Endometrial microvascular endothelial cells (primary cell): Measurements from ENCODE around the gene ARHGEF7. TPM values are rescaled to one million over a fixed set of nuclear protein-coding genes. Genes with fewer than 3 reads are reported as not detected.
"Not testable (repeated sequence)": the region's sequence is repeated elsewhere in the genome, so short reads cannot be mapped to it uniquely, and the experiment has no call there.

Source experiments
- in situ Hi-C: cut with HindIII; loops from 2 replicates; pipeline ENCODE4 v1.10.0; 2017; ENCODE audit warnings: low sequenced_read_pairs, low pct_unique_long_range_greater_than_20kb; ENCODE audit errors: inconsistent ontology term
- total RNA-seq: library from RNA; depleted of rRNA; stranded (reverse); fragments of >200 nt; gene quantifications from one replicate; pipeline ENCODE4 v1.2.3, GENCODE V29; 2015; ENCODE audit errors: inconsistent ontology term

Gene ARHGEF7
- total RNA-seq, 1 donor from 2014 or later = 65.7 TPM

- in situ Hi-C loops = no loop called here
Observed at GRCh38 chr13:111184458-111185401, 69.6 kb downstream of the ARHGEF7 start.

- in situ Hi-C loops = no loop called here
Observed at GRCh38 chr13:111186305-111186935, 71.3 kb downstream of the ARHGEF7 start.

- in situ Hi-C loops = no loop called here
Observed at GRCh38 chr13:111187960-111188541, 72.9 kb downstream of the ARHGEF7 start.

- in situ Hi-C loops = not testable (repeated sequence)
Observed at GRCh38 chr13:111189064-111189505, 74.0 kb downstream of the ARHGEF7 start.

- in situ Hi-C loops = not testable (repeated sequence)
Observed at GRCh38 chr13:111189516-111189915, 74.4 kb downstream of the ARHGEF7 start.

DNA sequence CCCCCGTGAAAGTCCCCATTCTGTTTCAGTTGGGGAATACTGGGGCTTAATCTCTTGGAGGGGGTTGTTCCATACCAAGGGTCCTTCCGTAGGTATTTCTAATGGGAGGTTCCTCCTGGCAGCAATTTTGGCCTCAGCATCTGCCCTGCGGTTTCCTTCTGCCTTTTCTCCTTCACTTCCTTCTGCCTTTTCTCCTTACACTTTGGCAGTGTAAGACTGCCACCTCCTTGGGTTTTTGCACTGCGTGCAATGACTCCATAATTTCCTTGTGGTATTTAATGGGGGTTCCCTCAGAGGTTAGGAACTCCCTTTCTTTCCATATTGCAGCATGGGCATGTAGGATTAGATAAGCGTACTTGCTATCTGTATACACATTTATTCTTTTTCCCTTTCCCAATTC, 78.1 kb downstream of the ARHGEF7 start:
- in situ Hi-C loops = not testable (repeated sequence)

DNA sequence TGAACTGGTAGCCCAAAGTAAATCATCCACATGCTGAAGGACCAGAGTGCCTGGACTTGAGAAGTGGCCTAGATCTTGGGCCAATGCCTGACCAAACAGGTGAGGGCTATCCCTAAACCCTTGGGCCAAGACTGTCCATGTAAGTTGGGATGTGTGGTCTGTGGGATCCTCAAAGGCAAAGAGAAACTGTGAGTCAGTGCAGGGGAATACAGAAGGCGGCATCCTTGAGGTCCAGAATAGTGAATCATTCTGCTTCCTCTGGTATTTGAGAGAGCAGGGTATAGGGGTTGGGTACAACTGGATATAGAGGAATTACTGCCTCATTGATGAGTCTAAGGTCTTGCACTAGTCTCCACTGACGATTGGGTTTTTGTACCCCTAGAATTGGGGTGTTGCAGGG, 79.5 kb downstream of the ARHGEF7 start:
- in situ Hi-C loops = not testable (repeated sequence)

GRCh38 chr13:111198732-111199378, 83.7 kb downstream of the ARHGEF7 start:
- in situ Hi-C loops = not testable (repeated sequence)

DNA sequence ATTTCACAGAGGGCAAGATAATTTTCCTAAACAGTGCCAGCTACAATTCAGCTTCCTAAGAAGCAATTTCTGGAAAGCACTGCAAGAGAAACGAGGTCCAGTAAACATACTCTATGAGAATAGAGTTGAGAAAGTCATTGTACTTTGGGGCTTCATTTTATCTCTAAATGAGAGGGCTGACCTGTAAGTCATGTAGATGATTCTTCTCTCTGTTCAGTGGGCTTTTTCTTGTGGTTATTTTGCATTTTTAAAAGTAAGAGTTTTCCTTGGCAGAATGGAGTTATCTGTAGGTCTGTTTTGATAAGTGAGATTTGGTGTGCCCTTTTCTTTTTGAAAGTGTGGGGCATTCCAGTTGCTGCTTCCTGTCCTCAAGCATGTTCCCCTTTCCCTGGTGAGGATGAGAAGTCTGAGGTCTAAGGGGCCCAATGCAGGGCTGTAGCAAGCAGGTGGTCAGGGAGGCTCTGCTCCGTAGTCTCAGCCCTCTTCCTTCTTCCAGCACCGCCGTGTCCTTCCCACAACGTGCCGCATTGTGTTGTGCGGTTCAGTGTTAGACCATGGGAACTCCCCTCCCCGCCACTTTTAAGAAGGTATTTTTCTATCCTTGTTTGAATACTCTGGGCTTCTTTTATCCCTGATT, 86.3 kb downstream of the ARHGEF7 start:
- in situ Hi-C loops = loop anchor here (10.0 kb wide), 1 partner anchor 47 kb away; no protein-coding TSS in a partner anchor

DNA sequence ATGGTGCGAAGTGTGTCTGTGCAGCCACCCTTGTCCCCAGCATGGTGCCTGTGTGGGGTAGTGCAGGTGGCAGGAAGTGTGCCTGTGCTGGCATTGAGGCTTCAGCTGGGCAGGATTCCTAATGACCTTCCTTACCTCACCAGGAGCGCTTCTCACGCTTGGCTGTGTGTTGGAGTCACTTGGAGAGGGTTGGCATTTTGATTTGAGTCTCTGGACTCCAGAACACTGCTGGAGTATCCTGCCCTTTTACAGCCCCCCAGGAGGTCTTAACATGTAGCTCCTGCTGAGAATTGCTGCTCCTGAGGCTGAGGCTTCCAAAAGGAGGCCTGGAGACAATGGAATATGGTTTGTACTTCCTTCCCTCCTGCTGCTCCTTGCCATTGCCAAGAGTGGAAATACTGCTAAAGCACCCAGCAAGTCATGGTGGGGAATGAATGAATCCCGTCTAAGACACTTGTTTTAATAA, 87.1 kb downstream of the ARHGEF7 start:
- in situ Hi-C loops = loop anchor here (10.0 kb wide), 1 partner anchor 47 kb away; no protein-coding TSS in a partner anchor

- in situ Hi-C loops = loop anchor here (10.0 kb wide), 1 partner anchor 48 kb away; no protein-coding TSS in a partner anchor
Observed at GRCh38 chr13:111202745-111203144, 87.6 kb downstream of the ARHGEF7 start.

DNA sequence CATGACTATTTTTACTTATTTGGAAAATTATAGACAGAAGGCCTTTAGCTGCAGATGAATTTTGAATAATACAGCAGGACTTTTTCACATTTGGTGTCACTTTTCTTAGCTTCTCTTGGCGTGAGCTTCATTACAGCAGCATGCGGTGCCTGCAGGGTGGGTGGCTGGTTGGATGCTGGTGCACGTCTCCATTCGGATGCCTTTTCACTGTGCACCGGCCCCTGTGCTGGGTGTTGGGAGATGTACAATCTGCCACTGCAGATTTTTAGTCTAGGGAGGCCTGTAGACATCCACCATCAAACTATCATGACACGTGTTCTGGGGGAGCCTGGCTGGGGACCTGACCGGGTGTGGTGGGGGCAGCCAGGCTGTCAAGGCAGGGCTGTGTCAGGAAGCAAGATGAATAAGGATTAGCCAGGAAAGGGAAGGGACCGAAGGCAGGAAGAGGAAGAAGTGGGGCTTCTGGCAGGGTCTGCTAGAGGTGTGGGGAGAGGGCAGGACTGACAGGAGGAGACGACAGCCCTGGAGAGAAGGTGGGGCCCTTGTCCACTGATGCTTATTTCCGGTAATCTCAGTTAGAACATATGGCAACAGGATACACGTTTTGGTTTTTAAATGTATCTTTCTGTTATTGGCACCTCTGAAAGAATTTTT, 88.8 kb downstream of the ARHGEF7 start:
- in situ Hi-C loops = loop anchor here (10.0 kb wide), 1 partner anchor 49 kb away; no protein-coding TSS in a partner anchor

DNA sequence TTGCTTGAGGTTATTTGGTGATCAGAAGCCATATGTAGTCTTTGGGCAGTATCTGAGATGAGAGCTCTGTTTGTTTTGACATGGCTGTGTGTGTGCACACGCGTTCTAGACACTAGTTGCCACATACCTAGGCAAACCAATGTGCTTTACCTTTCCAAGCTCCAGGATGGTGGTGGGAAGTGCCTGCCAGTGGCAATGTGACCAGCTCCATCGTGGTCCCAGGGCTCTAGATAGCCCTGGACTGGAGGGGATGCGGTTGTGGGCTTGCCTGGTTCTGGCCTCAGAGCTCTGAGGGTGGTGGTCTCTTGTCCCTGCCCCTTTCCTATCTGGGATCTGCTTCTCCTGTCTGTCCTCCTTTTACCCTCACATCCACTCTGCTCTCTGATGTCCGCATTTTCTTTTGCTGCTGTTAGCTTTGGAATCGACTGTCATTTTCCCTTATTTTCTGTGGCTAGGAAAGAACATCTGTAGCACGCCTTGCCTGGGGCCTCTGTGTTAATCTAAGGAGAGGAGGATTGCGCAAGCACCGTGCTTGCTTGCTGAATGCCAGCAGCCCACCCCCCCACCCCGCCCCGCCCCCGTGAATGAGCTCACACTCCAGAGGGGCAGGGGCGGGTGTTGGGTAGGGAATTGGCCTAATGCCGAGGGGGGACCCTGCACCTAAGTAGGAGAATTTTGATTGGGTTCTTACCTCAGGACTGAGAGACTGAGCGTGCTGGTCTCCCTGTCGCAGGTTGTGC, 89.5 kb downstream of the ARHGEF7 start:
- in situ Hi-C loops = loop anchor here (10.0 kb wide), 1 partner anchor 50 kb away; no protein-coding TSS in a partner anchor

GRCh38 chr13:111206148-111206547, 91.0 kb downstream of the ARHGEF7 start:
- in situ Hi-C loops = loop anchor here (10.0 kb wide), 1 partner anchor 51 kb away; no protein-coding TSS in a partner anchor

DNA sequence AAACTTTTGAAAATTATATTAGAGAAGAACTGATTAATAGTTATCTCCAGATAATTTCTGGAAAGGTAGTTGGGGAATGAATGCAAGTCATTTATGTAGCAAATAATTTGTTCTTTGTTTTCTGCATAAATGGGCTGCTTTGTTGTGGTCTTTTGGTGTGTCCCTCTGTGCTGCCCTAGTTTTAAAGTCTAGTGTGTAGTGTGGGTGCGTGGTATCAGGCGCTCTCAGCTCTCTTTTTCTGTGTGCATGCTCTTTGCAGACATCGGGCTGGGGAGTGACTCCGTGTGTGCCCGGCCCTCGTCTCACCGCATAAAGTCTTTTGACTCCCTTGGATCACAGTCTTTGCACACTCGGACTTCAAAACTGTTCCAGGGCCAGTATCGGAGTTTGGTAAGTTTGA, 94.5 kb downstream of the ARHGEF7 start:
- in situ Hi-C loops = loop anchor here (10.0 kb wide), 1 partner anchor 55 kb away; no protein-coding TSS in a partner anchor

GRCh38 chr13:111210091-111210490, 95.0 kb downstream of the ARHGEF7 start:
- in situ Hi-C loops = no loop called here
